ENCODE measurements around the gene DNAJC8. TPM values are rescaled to one million over a fixed set of nuclear protein-coding genes. Genes with fewer than 3 reads are reported as not detected.

Gene DNAJC8
- polyA plus RNA-seq, 3 donors = 22.4 to 115 (median 63.5) TPM

DNA sequence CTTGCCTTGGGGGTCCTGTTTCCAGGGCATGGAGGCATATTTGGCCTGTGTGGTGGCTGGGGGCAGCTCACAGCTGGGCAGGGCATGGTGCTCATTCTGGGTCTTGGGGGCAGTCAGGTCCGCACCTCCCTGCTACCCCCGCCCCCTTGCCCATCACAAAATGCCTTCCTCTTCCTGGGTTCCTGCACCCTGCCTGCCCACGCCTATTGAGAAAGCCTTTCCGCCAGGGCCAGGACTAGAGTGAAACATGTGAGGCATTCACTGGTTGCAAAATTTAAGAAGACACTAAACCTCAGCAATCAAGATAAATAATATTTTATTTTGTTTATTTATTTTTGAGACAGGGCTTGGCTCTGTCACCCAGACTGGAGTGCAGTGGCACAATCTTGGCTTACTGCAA, 76.0 kb downstream of the DNAJC8 start:
- H3K27ac ChIP-seq (ENCODE audit: low read depth, low read length) = no peak overlapping the region
- 52 to 87% (median 62%) methylated on average over 4 of the region's 4 CpGs for WGBS, 3 donors

GRCh38 chr1:28155628-28156027, 77.2 kb downstream of the DNAJC8 start:
- 91 to 95% (median 92%) methylated on average over 4 of the region's 4 CpGs for WGBS, 3 donors
- no peak overlapping the region for H3K27ac ChIP-seq (ENCODE audit: low read depth, low read length)

DNA sequence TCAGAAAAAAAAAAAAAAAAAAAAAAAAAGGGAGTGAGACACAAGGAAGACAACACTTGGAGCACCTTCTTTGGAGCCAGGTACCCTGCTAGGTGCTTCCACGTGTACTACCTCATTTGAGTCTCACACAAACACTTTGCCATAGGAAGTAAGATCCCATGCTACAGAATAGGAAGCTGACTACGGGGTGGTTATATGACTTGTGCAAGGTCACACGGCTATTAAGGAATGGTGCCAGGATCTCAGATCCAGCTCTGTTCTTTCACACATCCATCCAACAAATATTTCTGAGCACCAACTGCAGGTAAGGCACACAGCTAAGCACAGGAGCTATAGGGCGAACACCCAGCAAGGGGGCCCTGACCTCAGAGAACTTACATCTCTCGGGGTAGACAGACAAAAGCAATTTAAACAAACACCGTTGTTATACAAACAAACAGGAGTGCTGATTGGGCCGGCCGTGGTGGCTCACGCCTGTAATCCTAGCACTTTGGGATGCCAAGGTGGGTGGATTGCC, 78.7 kb downstream of the DNAJC8 start:
- 67 to 69% (median 67%) methylated on average over 9 of the region's 9 CpGs for WGBS, 3 donors
- H3K27ac ChIP-seq (ENCODE audit: low read depth, low read length) = no peak overlapping the region

Other genes starting within 250 kb of the DNAJC8 start
- gene EYA3, start 144.4 kb downstream of the DNAJC8 start, polyA plus RNA-seq = 1 to 10 TPM; 3.2 to 5.1 (median 4.2) TPM
- 1 to 10 TPM; 1.0 to 6.6 (median 3.0) TPM for gene PTAFR, start 56.3 kb downstream of the DNAJC8 start, polyA plus RNA-seq
- gene ATP5IF1, start 3.1 kb upstream of the DNAJC8 start, polyA plus RNA-seq = 100 to 1,000 TPM; 114 to 260 (median 146) TPM
- 10 to 100 TPM in 1 of 3 donors, 1 to 10 TPM in 2; 6.6 to 17.5 (median 9.1) TPM for gene SESN2, start 26.5 kb upstream of the DNAJC8 start, polyA plus RNA-seq
- gene MED18, start 96.0 kb upstream of the DNAJC8 start, polyA plus RNA-seq = 1 to 10 TPM; 7.4 to 9.9 (median 7.6) TPM
- 10 to 100 TPM in 2 of 3 donors, 1 to 10 TPM in 1; 9.1 to 20.6 (median 12.4) TPM for gene PHACTR4, start 136.7 kb upstream of the DNAJC8 start, polyA plus RNA-seq